Hair follicular keratinocyte (primary cell): Measurements from ENCODE around the gene PRKCQ. TPM values are rescaled to one million over a fixed set of nuclear protein-coding genes. Genes with fewer than 3 reads are reported as not detected.

ENCODE experiments used
- total RNA-seq: library from RNA; depleted of rRNA; stranded (reverse); fragments of >200 nt; gene quantifications from 2 replicates; pipeline ENCODE4 v1.2.3, GENCODE V29; 2015

Gene PRKCQ
- total RNA-seq, result 10.2 and 14.4 TPM in 2 replicates

DNA sequence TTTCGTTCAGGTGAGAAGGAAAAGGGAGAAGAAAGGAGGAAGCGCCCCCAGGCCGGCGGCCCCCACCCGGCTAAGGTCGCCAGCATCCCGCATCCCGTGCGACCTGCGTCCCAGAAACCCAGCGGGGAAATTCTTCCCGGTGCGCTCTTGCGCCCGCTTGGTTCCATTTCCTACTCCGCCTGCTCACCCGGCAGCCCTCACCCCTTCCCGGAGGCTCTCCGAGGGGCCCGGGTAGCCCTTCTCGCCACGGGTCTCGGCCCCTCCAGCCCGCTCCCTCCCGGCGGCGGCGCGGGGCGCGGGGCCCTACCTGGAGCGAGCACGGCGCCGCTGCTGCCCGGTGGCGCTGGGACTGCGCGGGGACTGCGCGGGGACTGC, at the start of gene PRKCQ:
PRKCQ (minus strand) TSS at position 373 of the 375 bp plus-strand sequence. CDS start 65,141 bp downstream, outside the sequence.

